Fibroblast of skin of abdomen (primary cell): ENCODE data around the gene EMC1.
"Not testable (repeated sequence)": the region's sequence is repeated elsewhere in the genome, so short reads cannot be mapped to it uniquely, and the experiment has no call there.

Experiments
- DNase-seq: peaks from one replicate; pipeline ENCODE4 v3.0.0-alpha.2; 2013

EMC1 gene

GRCh38 chr1:19260211-19261138 lies 9.2 kb upstream of the EMC1 start:
- DNase-seq, result peak; percentile 89

GRCh38 chr1:19258353-19258752 lies 7.0 kb upstream of the EMC1 start:
- no peak for DNase-seq

DNA sequence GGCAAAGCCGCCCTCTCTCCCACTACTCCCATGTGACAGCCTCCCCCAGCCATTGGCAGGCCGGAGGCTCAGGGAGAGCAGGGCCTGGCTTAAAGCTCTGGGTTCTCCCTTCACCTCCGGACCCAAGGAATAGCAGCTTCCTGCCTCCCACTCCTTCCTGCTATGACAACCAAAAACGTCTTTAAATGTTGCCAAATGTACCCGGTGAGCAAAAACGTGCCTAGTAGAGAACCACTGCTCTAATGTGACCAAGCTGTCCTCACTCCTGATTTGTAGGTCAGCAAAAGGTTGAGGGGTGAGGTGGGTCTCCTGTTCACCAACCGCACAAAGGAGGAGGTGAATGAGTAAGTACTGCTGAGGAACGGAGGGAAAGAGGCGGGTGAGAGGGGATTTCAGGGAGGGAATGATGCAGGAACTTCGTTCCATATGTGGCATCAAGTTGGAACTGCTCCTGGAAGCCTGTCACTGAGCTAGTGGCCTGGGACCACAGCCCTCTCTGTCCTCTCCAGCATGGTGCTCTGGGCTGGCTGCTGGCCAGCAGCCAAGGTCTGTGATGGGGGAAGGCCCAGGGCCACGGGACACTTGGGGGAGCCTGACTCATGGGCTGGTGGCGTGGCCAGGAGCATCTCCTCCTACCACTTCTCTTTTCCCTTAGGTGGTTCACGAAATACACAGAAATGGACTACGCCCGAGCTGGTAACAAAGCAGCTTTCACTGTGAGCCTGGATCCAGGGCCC lies 6.0 kb upstream of the EMC1 start:
- DNase-seq, result no peak

DNA sequence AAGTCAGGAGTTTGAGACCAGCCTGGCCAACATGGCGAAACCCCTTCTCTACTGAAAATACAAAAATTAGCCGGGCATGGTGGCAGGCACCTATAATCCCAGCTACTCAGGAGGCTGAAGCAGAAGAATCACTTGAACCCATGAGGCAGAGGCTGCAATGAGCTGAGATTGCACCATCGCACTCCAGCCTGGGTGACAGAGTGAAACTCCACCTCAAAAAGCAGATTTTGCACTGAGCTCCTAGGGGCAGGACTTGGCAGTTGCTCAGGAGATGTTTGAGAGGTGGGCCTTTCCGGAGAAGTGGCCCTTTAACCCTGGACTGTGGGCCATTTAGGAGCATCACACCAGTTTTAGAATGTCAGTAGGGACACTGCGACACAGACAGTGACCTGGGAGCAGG lies 5.0 kb upstream of the EMC1 start:
- not testable (repeated sequence) for DNase-seq

DNA sequence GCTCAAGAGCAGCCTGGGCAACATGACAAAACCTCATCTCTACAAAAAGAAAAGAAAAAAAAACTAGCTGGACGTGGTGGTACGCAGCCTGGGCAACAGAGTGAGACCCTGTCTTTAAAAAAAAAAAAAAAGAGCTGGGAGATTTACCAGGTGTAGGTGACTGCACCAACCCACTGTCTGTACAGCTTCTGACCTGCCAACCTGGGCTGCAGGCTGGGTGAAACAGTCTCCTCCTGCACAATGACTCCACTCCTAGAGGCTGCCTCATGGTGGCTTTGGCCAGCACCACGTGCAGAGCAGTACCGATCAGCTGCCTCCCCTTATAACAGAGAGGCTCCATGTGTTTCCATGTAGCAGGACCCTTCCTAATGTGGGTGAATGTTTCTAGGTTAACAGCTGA lies 4.0 kb upstream of the EMC1 start:
- DNase-seq, result no peak

DNA sequence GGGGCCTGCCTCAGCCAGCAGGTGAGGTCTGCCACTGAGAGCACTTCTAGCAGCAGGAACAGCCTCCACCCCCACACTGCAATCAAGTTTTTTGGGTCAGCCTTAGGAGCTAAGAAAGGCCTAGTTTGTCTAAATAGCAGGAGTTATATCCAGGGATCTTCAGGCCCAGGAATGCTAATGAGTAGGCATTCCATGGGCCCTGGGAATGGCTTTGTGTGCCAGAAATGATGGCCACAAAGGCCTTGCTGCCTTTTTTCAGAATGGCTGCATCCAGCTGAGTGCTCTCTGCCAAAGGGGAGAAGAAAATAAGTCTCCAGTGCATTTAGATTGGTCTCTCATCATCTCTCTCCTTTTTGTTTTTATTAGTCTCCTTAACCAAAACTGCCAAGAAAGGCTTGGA lies 3.1 kb upstream of the EMC1 start:
- no peak for DNase-seq

GRCh38 chr1:19250629-19251304 lies 557 bp downstream of the EMC1 start:
- DNase-seq, result no peak

- peak; percentile 47 for DNase-seq
Measured at GRCh38 chr1:19240673-19241538, 10.4 kb downstream of the EMC1 start.

GRCh38 chr1:19239876-19240275 lies 11.4 kb downstream of the EMC1 start:
- DNase-seq, result no peak

- no peak for DNase-seq
Measured at GRCh38 chr1:19234224-19234623, 17.1 kb downstream of the EMC1 start.

DNA sequence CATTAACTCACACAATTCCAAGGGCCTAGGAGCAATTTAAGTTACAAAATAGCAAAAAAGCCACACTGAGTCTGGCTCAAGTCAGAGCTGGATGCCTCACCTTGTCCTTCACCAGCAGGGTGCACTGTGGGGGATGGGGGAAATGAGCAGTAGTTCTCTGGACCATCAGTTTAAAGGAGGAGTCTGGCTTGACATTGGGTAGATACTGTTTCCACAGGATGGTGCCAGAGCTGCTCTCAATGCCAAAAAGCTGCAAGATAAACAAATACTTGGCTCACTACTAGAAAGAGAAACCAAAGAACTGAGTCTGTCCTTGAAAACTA lies 18.8 kb downstream of the EMC1 start:
- DNase-seq, result no peak

DNA sequence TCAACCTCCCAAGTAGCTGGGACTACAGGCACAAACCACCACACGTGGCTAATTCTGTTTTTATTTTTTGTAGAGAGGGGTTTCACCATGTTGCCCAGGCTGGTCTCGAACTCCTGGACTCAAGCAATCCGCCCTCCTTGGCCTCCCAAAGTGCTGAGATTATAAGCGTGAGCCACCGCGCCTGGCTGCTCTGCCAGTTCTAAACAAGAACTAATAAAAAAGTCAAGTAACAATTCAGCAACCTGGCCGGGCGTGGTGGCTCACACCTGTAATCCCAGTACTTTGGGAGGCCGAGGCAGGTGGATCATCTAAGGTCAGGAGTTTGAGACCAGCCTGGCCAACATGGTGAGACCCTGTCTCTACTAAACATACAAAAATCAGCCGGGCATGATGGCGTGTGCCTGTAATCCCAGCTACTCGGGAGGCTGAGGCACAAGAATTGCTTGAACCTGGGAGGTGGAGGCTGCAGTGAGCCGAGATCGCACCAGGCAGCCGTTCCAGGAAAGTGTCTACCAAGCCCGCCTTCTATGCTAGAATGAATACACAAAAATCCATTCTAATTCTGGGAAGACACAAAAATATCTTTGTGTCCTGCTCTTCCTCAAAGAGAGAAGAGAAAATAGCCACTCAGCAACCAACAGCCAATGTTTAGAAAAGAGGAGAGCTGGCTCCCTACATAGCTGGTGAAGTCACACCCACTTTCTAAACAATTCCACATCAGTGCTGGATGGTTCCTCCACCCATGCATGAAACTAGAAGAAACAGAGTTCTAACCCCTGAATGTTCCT lies 19.4 kb downstream of the EMC1 start:
- not testable (repeated sequence) for DNase-seq

- DNase-seq, result no peak
Measured at GRCh38 chr1:19229828-19230325, 21.4 kb downstream of the EMC1 start.

DNA sequence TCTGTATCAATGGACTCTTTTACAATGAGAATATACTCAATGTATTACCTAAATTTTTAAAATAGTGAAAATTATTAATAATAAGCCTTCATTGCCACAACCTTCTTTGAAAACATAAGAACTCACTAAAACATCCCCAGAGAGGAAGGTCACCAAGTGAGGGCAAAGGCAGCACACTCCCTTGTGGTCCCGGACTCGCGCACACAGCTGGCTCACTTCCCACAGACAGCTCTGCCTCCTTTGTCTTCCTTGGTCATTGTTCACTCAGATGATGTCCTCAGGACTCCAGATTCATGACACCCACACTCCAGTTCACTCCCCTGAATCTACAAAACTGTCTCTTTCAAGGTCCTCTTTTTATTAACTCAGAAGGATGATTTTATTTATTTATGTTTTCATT lies 22.1 kb downstream of the EMC1 start:
- DNase-seq, result no peak

- DNase-seq, result no peak
Measured at GRCh38 chr1:19222979-19223824, 28.1 kb downstream of the EMC1 start.

DNA sequence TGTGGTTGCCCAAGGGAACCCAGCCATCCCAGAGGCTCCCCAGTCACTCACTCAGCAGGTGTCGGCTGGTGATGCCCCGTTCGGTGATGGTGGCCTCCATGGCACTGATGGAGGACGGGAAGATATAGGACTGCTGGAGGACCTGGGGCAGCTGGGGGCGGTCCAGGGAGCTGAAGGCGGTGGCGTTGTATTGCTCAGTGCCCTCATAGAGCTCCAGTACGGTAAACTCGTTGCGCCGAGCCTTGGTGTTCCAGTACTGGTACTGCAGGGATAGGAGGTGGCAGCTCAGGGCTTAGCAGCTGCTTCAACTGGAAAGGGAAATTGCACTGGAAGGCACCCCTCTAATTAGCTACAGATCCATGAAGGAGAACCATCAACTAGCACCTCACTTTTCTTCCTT lies 28.8 kb downstream of the EMC1 start:
- no peak for DNase-seq

- no peak for DNase-seq
Measured at GRCh38 chr1:19220991-19221390, 30.3 kb downstream of the EMC1 start.

GRCh38 chr1:19220080-19220846 lies 31.1 kb downstream of the EMC1 start:
- DNase-seq, result no peak

GRCh38 chr1:19219451-19219850 lies 31.9 kb downstream of the EMC1 start:
- DNase-seq, result no peak

GRCh38 chr1:19216585-19216984 lies 34.7 kb downstream of the EMC1 start:
- DNase-seq, result not testable (repeated sequence)
